Measurements from ENCODE around the gene TFF3. TPM values are rescaled to one million over a fixed set of nuclear protein-coding genes. Genes with fewer than 3 reads are reported as not detected.
"Not testable (repeated sequence)": the region's sequence is repeated elsewhere in the genome, so short reads cannot be mapped to it uniquely, and the experiment has no call there.

The TFF3 gene
- total RNA-seq, 4 donors from 2014 or later: 164 to 2,581 (median 367) TPM

DNA sequence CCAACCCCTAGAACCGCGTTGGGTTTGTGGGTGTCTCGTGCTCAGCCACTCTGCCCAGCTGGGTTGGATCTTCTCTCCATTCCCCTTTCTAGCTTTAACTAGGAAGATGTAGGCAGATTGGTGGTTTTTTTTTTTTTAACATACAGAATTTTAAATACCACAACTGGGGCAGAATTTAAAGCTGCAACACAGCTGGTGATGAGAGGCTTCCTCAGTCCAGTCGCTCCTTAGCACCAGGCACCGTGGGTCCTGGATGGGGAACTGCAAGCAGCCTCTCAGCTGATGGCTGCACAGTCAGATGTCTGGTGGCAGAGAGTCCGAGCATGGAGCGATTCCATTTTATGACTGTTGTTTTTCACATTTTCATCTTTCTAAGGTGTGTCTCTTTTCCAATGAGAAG is 18.7 kb downstream of the TFF3 start:
- H3K9me3 ChIP-seq: no peaks in the 10 kb centered on the region
- in situ Hi-C loops (cut with MboI; ENCODE audit: low pct_ligation_motif_present in 1 of 4, low pct_unique_long_range_greater_than_20kb in 1 of 4, low sequenced_read_pairs in 3 of 4): no loop called here
- H3K36me3 ChIP-seq: no peaks in the 10 kb centered on the region
- H3K4me3 ChIP-seq: no peak overlapping the region
- TF ChIP-seq EP300 (IDR thresholded peaks at IDR 0.05; ENCODE audit: low read depth): no peak
- no peak for TF ChIP-seq POLR2AphosphoS5 (IDR thresholded peaks at IDR 0.05)
- no peak for TF ChIP-seq POLR2A (IDR thresholded peaks at IDR 0.05)
- TF ChIP-seq, protein P1, sequence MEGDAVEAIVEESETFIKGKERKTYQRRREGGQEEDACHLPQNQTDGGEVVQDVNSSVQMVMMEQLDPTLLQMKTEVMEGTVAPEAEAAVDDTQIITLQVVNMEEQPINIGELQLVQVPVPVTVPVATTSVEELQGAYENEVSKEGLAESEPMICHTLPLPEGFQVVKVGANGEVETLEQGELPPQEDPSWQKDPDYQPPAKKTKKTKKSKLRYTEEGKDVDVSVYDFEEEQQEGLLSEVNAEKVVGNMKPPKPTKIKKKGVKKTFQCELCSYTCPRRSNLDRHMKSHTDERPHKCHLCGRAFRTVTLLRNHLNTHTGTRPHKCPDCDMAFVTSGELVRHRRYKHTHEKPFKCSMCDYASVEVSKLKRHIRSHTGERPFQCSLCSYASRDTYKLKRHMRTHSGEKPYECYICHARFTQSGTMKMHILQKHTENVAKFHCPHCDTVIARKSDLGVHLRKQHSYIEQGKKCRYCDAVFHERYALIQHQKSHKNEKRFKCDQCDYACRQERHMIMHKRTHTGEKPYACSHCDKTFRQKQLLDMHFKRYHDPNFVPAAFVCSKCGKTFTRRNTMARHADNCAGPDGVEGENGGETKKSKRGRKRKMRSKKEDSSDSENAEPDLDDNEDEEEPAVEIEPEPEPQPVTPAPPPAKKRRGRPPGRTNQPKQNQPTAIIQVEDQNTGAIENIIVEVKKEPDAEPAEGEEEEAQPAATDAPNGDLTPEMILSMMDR (IDR thresholded peaks at IDR 0.05): no peak
- 80 to 87% methylated on average over 7 of the region's 7 CpGs for WGBS, 2 donors (ENCODE audit: low coverage in 1 of 2)
- intact Hi-C loops (cut with DNase I; ENCODE audit: low total_unique reads): no loop called here
- H3K27me3 ChIP-seq: no peaks in the 10 kb centered on the region
- H3K4me1 ChIP-seq: no peaks in the 10 kb centered on the region
- no peak for DNase-seq
- no peak overlapping the region for H3K27ac ChIP-seq

DNA sequence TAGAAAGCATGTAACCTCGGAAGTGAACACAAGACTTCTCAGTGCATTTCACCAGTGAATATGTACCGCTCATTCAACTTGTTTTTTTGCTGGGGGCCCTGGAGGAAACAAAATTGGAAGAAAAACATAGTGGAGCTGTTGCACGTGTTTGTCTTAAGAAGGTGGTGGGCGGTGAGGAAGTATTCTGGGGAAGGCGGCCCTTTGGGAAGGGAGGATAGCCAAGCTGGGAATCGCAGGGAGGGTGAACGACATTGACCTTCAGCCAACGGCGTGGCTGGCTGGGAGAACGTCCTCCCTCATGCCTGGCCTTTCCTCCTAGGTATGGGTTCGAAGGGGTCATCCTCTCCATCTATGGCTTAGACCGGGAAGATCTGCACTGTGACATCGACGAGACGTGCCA is 19.4 kb downstream of the TFF3 start:
- H3K27me3 ChIP-seq: no peaks in the 10 kb centered on the region
- H3K27ac ChIP-seq: no peak overlapping the region
- intact Hi-C loops (cut with DNase I; ENCODE audit: low total_unique reads): no loop called here
- no peak for DNase-seq
- no peaks in the 10 kb centered on the region for H3K4me1 ChIP-seq
- no peak overlapping the region for H3K4me3 ChIP-seq
- peaks cover 0 to 5% (median 0%) of the 10 kb centered on the region in 4 donors for H3K36me3 ChIP-seq
- H3K9me3 ChIP-seq: no peaks in the 10 kb centered on the region
- in situ Hi-C loops (cut with MboI; ENCODE audit: low pct_ligation_motif_present in 1 of 4, low pct_unique_long_range_greater_than_20kb in 1 of 4, low sequenced_read_pairs in 3 of 4): no loop called here
- TF ChIP-seq POLR2AphosphoS5 (IDR thresholded peaks at IDR 0.05): no peak
- TF ChIP-seq, protein P1 (IDR thresholded peaks at IDR 0.05): no peak
- WGBS, 2 donors (ENCODE audit: low coverage in 1 of 2): 77 to 78% methylated on average over 5 to 15 of the region's 15 CpGs

DNA sequence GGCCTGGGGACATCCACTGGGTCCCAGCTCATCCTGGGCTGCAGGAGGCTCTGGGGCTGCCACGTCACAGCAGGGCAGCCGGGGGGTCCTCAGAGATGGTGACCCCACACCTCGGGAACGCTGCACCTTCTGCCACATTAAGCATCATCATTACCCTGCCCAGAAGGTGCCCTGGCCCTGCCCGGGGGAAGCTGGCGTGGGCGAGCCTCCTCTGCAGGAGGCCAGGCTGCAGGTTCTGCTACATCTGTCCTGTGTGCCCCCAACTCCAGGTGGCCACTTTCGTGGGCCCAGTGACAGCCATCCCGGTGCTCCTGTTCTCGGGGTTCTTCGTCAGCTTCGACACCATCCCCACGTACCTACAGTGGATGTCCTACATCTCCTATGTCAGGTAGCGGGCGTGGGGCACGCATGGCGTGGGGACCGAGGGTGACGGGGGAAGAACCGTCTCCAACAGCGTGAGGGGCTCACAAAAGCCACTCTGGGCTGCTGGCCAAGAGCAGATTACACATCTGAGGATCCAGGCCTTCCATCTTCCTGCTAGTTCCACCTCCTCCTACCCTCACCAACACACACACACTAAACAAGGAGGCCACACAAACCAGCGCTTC is 20.8 kb downstream of the TFF3 start:
- no peak for DNase-seq

DNA sequence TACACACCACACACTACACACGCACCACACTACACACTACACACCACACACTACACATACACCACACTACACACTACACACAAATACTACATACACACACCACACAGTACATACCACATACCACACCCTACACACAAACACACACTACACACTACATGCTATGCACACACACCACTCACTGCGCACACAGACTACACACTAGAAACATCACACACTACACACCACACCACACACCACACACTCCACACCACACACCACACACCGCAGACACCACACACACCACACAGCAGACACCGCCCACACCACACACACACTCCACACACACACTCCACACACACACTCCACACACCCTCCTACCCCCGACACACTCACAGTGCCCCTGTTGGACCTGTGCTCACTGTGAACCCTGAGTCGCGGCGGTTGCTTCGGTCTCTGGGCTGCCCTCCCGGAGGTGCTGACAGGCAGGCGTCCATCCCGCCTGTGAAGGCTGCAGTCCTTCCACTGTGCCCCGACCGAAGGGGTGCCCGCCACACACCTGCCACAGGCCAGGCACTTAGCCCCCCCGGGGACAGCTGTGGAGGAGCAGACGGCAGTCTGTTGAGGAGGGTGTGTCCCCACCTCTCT is 21.4 kb downstream of the TFF3 start:
- DNase-seq: no peak
- intact Hi-C loops (cut with DNase I; ENCODE audit: low total_unique reads) (no loop called here), in situ Hi-C loops (cut with MboI; ENCODE audit: low pct_ligation_motif_present in 1 of 4, low pct_unique_long_range_greater_than_20kb in 1 of 4, low sequenced_read_pairs in 3 of 4) (no loop called here)
- WGBS, 2 donors (ENCODE audit: low coverage in 1 of 2): 89 to 100% methylated on average over 5 to 14 of the region's 17 CpGs
- H3K9me3 ChIP-seq: no peaks in the 10 kb centered on the region
- no peaks in the 10 kb centered on the region for H3K27me3 ChIP-seq
- H3K4me3 ChIP-seq: no peak overlapping the region
- TF ChIP-seq EP300 (IDR thresholded peaks at IDR 0.05; ENCODE audit: low read depth): no peak
- TF ChIP-seq, protein P1 (IDR thresholded peaks at IDR 0.05): no peak
- no peak for TF ChIP-seq POLR2AphosphoS5 (IDR thresholded peaks at IDR 0.05)
- TF ChIP-seq POLR2A (IDR thresholded peaks at IDR 0.05): no peak
- no peak overlapping the region for H3K27ac ChIP-seq
- H3K4me1 ChIP-seq: no peaks in the 10 kb centered on the region
- H3K36me3 ChIP-seq: peaks cover 0 to 8% (median 0%) of the 10 kb centered on the region in 4 donors

More for the DNA sequence above, 20.8 kb downstream of the TFF3 start:
- no peaks in the 10 kb centered on the region for H3K27me3 ChIP-seq
- 92% methylated on average over 21 of the region's 22 CpGs; no CpG with 5 or more reads in 1 of the 2 donors for WGBS, 2 donors (ENCODE audit: low coverage in 1 of 2)
- H3K4me3 ChIP-seq: no peak overlapping the region
- intact Hi-C loops (cut with DNase I; ENCODE audit: low total_unique reads): no loop called here
- in situ Hi-C loops (cut with MboI; ENCODE audit: low pct_ligation_motif_present in 1 of 4, low pct_unique_long_range_greater_than_20kb in 1 of 4, low sequenced_read_pairs in 3 of 4): no loop called here
- H3K9me3 ChIP-seq: no peaks in the 10 kb centered on the region
- no peaks in the 10 kb centered on the region for H3K4me1 ChIP-seq
- no peak overlapping the region for H3K27ac ChIP-seq
- H3K36me3 ChIP-seq: peaks cover 0 to 8% (median 0%) of the 10 kb centered on the region in 4 donors
- no peak for TF ChIP-seq POLR2A (IDR thresholded peaks at IDR 0.05)
- TF ChIP-seq EP300 (IDR thresholded peaks at IDR 0.05; ENCODE audit: low read depth): no peak
- TF ChIP-seq POLR2AphosphoS5 (IDR thresholded peaks at IDR 0.05): no peak
- TF ChIP-seq, protein P1 (IDR thresholded peaks at IDR 0.05): no peak

DNA sequence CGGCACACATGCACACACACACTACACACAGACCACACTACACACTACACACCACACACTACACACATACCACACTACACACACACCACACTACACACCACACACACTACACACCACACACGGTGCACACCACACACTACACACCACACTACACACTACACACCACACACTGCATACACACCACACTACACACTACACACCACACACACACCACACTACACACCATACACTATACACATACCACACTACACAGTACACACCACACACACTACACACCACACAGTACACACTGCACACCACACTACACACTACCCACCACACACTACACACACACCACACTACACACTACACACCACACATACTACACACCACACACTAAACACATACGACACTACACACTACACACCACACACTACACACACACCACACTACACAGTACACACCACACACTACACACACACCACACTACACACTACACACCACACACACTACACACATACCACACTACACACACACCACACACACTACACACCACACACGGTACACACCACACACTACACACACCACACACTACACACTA is 22.6 kb downstream of the TFF3 start:
- H3K36me3 ChIP-seq; intact Hi-C loops (cut with DNase I; ENCODE audit: low total_unique reads); in situ Hi-C loops (cut with MboI; ENCODE audit: low pct_ligation_motif_present in 1 of 4, low pct_unique_long_range_greater_than_20kb in 1 of 4, low sequenced_read_pairs in 3 of 4); H3K4me3 ChIP-seq; H3K27me3 ChIP-seq; H3K27ac ChIP-seq; DNase-seq; H3K9me3 ChIP-seq; H3K4me1 ChIP-seq: not testable (repeated sequence)
- 90 to 96% methylated on average over 3 to 4 of the region's 4 CpGs for WGBS, 2 donors (ENCODE audit: low coverage in 1 of 2)

Data from transverse colon (tissue), 4 donors.